Activated CD4-positive, alpha-beta T cell treated with anti-CD3 and anti-CD28 coated beads, Interleukin-2, amount 50 U/mL, for 48 hours (primary cell): ENCODE data around the gene ARHGAP21.

ENCODE experiments used
- DNase-seq, 2 experiments: peaks; one replicate each; pipeline ENCODE4 v3.0.0-alpha.2; 2020

The ARHGAP21 gene

DNA sequence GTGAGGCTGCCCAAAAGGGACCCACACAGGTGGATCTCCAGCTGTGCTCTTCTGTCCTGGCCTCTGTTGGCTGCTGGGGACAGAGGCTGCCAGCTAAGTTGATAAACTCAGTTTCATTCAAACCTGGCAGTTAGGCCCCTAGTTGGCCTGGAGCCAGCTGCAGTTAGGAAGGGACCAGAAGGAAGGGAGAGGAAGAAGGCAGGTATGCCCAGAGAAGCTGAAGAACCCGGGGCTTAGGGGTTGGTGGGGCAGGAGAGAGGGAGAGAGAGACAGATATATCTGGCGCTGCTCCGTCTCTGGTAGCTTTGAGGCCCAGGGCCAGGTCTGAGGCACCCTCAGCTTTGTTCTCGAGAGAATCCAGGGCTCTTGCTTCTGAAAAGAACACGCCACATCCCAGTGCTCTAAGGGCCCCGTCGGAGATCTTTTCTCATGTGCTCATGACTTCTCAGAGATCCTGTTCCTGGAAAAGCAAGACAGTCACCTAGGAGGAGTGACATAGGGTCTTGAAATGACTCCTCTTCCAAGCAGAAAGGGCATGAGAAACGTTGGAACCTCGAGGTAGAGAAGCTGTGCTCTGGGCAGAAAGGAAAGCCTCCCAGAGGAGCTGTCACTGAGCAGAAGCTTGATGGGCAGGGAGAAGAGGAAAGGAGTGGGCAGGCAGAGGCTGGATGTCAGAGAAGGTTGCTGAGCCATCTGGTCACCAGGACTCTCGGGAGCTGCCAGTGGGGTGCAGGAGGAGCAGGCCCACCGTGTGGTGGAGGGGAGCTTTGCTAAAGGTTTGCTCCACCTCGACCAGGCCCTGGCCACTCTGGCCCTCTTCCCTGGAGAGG lies 153.6 kb downstream of the ARHGAP21 start:
- DNase-seq, result no peak

DNA sequence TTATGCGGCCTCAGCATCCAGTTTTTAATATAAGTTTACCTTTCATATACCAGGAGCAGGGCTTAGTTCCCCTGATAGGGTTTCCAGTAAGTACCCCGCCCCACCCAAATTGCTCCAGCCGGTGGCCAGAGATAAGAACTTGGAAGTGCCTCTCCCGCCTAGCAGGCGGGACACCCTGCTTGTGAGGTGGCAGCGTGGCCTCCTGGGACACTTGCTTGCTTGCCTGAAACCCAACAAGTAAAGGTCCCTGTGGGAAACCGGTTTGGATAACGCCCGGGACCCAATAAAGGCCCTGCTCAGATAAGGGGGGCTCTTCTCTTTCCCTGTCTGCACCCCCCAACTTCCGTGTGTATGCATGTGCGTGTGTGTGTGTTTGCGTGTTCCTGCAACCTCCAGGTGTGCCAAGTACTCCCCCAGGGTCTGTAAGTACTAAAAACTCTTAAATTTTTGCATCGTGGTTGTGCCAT lies 154.3 kb downstream of the ARHGAP21 start:
- no peak for DNase-seq

DNA sequence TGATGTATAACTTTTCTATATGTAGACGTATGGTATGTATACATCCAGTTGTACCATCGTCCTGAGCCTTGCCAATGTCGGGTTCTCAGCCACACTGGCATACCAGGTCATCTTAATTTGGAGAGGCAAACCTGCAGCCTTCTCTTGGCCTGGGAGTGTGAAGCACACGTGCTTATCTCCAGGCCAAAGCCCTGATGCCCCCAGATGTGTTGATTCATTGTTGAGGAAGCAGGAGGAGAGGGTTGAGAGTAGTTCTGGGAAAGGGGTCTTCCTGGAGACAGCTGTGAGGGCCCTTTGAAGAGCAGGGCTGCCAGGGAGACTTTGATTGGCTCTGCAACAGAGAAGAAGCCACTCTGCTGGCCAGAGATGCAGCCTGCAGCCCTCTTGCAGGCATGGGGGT lies 155.6 kb downstream of the ARHGAP21 start:
- no peak for DNase-seq

DNA sequence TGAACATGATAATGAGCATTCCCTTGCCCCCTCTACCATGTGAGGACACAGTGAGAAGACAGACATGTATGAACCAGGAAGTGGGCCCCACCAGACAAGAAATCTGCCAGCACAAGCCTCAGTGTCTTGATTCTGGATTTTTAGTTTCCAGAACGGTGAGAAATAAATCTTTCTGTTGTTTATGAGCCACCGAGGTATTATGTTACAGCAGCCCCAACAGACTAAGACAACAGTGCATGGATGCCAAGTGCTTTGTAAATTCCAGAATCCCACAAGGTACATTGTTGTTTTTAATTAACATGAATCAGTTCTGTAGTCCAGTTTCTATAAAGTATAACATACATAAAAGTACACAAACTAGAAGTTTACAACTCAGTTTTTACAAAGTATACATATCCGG lies 162.2 kb downstream of the ARHGAP21 start:
- no peak for DNase-seq

DNA sequence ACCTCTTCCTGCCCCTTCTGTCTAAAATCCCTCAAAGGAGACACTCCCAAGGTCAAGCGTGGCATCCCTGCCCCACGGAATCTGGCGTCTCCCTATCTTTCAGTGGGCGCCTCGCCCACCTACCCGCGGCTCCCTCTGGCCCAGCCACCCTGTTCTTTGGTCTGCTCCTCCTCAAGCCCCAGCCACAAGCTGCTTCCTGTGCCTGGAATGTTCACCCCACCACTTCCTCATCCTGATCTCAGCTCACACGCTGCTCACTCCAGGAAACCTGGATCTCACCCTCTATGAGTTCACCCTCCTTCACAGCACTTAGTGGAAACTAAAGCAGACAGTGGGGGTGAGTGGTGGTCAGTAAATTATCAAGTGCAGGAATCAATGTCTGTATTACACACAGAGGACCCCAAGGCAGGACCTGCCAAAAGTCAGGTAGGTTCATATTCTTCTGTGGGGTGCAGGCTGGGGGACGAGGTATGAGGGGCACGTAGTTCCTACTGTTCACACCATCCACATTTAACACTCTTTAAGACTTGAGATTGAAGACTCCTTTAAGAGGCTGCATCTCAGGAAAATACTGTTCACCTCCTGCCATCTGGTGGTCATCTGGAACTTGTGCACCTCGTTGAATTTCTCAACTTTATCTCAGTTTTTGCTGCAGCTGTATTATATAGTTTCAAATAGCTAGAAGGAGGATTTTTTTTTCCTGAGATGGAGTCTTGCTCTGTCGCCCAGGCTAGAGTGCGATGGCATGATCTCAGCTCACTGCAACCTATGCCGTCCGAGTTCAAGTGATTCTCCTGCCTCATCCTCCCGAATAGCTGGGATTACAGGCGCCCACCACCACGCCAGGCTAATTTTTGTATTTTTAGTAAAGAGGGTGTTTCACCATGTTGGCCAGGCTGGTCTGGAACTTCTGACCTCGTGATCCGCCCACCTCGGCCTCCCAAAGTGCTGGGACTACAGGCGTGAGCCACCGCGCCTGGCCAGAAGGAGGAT lies 166.6 kb downstream of the ARHGAP21 start:
- no peak for DNase-seq

DNA sequence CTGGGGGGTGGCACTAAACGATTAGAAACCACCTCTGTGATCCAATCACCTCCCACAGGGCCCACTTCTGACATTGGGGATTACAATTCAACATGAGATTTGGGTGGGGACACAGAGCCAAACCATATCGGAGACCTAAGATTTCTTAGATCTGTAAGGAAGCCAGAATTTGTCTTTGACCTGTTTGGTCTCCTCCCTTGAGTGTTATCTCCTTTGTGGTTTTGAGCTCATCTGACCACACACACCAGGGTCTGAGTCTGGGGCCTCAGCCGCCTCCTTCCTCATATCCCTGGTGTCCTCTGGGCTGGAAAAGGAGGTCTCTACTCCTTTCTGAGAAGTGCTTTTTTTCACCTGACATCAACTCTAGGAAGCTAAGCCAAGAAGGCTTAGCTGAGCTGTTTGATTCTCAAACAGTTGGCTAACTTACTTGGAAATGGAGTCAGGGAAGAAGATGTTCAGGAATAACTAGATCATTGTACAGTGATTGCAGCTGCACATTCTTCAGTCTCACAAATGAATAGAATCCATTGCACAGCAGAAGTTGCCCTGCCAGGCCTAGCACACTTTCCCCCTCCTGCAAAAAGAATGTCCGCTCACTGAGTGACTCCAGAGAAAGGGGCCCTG lies 167.4 kb downstream of the ARHGAP21 start:
- no peak for DNase-seq

DNA sequence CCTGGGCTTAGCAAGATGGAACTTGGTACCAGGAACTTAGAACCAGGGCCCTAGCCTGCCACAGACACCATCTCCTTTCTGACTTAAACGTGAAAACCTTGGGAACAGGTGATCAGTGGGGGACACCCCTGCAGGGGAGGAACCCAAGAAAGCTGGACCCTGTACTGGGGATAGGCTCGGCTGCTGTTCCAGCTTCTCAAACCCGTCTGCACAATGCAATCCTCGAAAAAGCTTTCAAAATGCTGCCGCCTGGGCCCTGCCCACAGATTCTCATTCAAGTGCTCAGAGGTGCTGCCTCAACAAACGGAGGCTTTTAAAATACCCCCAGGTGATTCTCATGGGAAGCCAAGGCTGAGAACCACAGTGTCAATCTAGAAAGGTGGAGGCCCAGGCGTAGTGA lies 169.7 kb downstream of the ARHGAP21 start:
- no peak for DNase-seq

DNA sequence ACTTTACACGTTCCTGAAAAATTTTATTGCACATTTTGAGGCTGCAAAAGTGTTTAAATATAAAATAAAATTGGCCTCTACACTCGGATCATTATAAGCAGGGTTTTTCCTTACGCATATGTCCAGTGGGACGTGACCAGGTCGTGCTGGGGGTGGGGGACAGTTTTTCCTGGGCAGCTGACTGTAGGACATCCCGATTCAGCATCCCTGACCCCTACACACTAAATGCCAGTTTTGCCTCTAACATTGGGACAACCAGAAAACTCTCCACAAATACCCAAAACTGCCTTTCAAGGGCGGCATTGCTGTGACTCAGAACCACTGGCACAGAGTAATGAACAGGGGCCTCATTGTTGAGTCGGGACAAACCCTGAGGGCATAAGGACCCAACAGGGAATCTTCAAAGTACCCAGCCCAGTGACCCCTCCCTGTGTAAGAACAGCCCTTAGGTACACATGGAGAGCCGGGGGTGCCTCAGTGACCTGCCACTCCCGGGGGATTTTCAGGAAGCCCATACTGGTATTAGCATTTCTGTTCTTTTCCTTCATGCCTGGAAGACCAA lies 170.6 kb downstream of the ARHGAP21 start:
- no peak for DNase-seq

DNA sequence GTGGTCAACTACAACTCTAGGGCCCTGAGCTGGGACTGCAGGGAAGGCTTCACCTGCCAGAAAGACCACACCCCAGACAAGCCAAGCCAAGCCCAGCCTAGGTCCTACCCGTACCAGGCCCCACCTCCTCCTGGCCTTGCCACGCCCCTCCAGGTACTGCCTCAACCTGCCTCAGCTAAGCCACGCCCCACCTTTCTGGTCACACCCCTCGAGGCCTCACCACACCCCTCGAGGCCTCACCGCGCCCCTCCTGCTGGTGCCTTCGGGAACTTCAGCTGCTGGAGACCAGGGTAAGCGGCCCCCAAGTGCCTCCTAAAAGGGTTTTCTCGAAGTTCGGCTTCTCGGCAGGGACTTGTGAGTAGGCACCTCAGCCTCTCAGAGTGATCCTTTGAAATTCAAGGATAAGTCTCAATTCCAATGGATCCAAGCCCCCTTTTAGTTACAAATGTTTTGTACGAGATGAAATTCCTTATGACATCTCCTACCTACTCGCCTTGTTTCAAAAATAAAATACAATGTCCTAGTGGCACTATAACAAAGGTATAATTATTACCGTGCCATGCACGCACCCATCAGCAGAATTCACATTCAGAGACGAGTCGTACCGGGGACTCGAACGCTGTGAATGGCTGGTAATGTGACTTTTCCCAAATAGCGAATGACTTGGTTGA lies 171.2 kb downstream of the ARHGAP21 start:
- peak in 1 of 2 experiments; percentile 25 for DNase-seq

DNA sequence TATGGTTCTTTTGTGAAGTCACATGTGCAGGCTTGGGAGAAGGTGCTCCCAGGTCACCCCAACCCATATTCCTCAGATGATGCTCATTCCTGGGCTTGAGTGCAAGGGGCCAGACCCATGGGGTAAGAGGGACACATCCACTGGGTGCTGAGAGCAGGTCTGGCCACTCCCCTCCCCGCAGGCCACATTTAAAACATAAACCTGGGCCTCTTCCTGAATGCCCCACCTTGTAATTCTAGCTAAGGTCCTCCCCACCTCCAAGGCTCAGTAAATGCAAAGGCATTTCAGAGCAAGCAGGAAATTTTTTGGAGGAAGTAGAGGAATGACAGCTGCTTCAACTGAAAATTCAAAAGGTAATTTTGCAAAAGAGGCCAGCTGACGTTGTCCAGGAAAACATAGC lies 172.5 kb downstream of the ARHGAP21 start:
- DNase-seq, result no peak

DNA sequence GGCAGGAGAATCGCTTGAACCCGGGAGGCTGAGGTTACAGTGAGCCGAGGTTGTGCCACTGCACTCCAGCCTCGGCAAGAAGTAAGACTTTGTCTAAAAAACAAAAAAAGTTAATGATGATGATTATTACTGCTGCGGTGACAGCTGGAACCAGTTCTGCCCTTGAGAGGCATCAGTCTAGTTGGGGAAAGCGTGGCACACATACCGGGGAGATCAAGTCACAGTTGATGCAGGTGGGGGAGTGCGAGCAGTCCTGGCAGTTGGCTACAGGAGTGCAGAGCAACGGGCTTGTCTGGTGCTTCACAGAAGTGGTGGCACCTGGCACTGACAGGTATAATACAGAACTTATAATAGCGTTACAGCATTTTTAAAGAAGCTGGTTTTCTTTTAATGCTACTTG lies 173.0 kb downstream of the ARHGAP21 start:
- no peak for DNase-seq

DNA sequence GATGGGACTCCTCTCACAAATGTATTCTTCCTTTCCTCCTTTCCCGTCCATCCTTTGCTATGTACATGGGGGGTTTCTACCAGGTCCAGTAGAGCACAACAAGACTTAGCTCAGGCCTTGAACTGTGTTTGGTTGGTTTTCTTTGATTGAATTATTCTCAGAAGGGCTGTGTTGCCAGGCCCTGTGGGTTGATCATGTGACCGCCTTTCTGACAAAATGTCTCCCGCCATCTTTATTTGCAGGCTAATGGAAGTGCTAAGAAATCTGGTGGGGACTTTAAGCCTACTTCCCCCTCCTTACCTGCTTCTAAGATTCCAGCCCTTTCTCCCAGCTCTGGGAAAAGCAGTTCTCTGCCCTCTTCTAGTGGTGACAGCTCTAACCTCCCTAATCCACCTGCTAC lies 178.1 kb downstream of the ARHGAP21 start:
- DNase-seq, result no peak

DNA sequence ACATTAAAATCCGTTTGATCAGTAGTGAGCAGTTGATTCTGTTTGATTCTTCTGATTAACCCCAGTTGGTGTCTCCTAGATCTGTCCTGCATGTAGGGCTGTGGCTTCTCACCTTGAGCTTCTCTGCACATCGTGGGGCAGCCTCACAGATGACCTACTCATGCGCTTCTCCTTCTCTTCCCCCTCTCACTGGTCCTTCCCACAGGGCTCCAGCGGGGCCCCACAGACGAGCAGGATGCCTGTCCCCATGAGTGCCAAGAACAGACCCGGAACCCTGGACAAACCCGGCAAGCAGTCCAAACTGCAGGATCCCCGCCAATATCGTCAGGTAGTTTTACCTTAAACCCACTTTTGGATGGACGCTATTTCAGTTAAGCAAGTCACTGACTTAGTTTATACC lies 178.9 kb downstream of the ARHGAP21 start:
- no peak for DNase-seq

DNA sequence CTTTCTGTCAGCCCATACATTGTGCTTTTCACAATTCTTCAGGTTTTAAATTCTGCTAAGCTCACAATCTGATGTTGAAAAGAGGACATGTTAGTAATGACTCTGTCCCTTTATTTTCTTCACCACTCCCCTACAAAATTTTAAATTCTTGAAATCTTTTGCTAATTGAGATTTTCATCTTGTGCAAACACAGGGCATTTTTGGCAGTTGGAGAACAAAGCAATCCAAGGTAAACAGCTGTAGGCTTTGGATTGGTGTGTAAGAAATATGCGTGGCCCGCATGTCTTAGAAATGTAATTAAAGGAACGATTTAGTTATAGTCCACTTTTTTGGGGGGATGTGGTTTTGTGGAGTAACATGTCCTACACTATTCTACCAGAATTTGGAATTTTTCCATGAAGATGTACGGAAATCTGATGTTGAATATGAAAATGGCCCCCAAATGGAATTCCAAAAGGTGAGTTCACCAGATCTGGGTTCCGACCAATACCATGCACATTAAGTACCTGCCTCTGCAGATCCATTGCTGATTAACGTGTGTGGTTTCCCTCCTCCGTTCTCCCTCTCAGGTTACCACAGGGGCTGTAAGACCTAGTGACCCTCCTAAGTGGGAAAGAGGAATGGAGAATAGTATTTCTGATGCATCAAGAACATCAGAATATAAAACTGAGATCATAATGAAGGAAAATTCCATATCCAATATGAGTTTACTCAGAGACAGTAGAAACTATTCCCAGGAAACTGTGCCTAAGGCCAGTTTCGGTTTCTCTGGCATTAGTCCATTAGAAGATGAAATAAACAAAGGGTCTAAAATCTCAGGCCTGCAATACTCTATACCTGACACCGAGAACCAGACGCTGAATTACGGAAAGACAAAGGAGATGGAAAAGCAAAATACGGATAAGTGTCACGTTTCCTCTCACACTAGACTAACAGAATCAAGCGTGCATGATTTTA lies 181.1 kb downstream of the ARHGAP21 start:
- no peak for DNase-seq

DNA sequence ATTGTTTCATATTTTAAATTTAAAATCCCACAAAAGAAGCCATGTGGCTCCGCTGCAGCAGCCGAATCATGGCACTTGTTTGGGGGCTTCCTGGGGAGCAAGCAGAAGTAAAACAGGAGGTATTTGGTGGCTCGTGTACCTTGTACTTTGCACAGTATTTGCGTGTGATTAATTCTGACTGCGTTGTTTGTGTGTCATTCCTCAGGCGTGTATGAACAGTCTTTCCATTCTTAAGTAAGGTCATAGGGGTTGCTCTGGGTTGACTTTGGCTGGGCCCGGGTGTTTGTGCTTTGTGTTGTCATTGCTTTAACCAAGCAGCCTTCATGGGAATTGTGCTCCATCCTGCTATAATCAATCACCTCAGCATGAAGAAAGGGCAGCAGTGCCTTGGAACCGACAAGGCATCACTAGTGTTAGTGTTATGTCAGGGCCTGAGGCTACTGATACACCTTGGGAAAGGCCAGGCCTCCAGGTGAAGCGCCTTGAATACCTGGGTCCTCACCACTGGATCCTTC lies 182.4 kb downstream of the ARHGAP21 start:
- no peak for DNase-seq

DNA sequence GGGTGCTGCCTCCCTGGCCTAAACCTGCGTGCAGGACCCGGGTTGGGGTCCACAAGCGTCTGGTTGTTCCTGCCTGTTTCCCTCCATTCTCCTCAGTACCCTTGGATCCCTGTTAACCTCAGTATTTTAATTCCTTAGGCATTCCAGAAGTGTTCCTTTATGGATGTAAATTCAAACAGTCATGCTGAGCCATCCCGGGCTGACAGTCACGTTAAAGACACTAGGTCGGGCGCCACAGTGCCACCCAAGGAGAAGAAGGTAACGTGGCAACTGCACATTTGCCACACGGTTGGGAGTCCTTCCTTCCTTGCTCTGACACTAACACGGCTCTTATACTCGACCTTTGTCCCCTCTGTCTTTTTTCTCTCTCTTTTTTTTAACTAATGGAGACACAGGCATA lies 187.1 kb downstream of the ARHGAP21 start:
- no peak for DNase-seq

DNA sequence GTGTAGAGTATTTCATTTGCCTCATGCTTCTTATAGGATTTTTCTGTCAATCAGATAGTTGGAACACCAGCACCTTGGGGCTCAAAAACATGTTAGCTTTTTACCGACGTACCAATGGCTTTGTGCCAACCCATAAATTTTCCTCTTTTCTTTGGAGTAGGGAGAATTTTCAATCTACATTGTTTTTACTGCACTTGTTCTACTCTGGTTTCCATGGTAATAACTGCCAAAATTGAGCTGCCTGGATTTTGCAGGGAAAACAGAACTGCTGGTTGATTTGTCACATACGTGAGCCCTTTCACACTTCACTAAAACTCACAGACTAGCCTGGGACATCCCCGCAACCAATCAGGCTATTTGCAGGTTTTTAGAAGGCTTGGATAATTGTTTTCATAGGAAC lies 189.7 kb downstream of the ARHGAP21 start:
- DNase-seq, result no peak
